HG02938 (cell line): ENCODE data around the gene OR14I1.

Experiments used
- ATAC-seq: cut with Tn5 transposase; IDR thresholded peaks from one replicate; pipeline ENCODE4 v1.9.1; 2021; ENCODE audit warnings: mild to moderate bottlenecking, moderate library complexity; ENCODE audit not compliant: unreplicated experiment

Gene OR14I1

GRCh38 chr1:248702714-248703113 lies at the start of gene OR14I1:
Gene OR14I1, minus strand, starts transcription at chr1:248702766.
- no peak for ATAC-seq

GRCh38 chr1:248751635-248752034 lies 49.1 kb upstream of the OR14I1 start:
- no peak for ATAC-seq

- no peak for ATAC-seq
Observed at GRCh38 chr1:248751142-248751541, 48.6 kb upstream of the OR14I1 start.

GRCh38 chr1:248750496-248750895 lies 47.9 kb upstream of the OR14I1 start:
- no peak for ATAC-seq

GRCh38 chr1:248748211-248748610 lies 45.6 kb upstream of the OR14I1 start:
- ATAC-seq = no peak

- ATAC-seq = no peak
Observed at GRCh38 chr1:248740876-248741275, 38.3 kb upstream of the OR14I1 start.

- no peak for ATAC-seq
Observed at GRCh38 chr1:248739572-248740205, 37.1 kb upstream of the OR14I1 start.

GRCh38 chr1:248737457-248737856 lies 34.9 kb upstream of the OR14I1 start:
- no peak for ATAC-seq

- ATAC-seq = no peak
Observed at GRCh38 chr1:248736977-248737376, 34.4 kb upstream of the OR14I1 start.

- ATAC-seq = no peak
Observed at GRCh38 chr1:248733566-248733965, 31.0 kb upstream of the OR14I1 start.

GRCh38 chr1:248730507-248731335 lies 28.2 kb upstream of the OR14I1 start:
- ATAC-seq = no peak

- no peak for ATAC-seq
Observed at GRCh38 chr1:248714248-248714647, 11.7 kb upstream of the OR14I1 start.

- ATAC-seq = no peak
Observed at GRCh38 chr1:248710305-248710900, 7.8 kb upstream of the OR14I1 start.

- no peak for ATAC-seq
Observed at GRCh38 chr1:248704606-248705005, 2.0 kb upstream of the OR14I1 start.

GRCh38 chr1:248703674-248704073 lies 1.1 kb upstream of the OR14I1 start:
- ATAC-seq = no peak

- no peak for ATAC-seq
Observed at GRCh38 chr1:248699099-248699498, 3.5 kb downstream of the OR14I1 start.

GRCh38 chr1:248697907-248698306 lies 4.7 kb downstream of the OR14I1 start:
- no peak for ATAC-seq

GRCh38 chr1:248696774-248697173 lies 5.8 kb downstream of the OR14I1 start:
- no peak for ATAC-seq

- no peak for ATAC-seq
Observed at GRCh38 chr1:248696261-248696660, 6.3 kb downstream of the OR14I1 start.

- ATAC-seq = no peak
Observed at GRCh38 chr1:248695451-248696132, 7.0 kb downstream of the OR14I1 start.

- no peak for ATAC-seq
Observed at GRCh38 chr1:248691567-248692155, 10.9 kb downstream of the OR14I1 start.
